HCT116 (cell line): ENCODE measurements around the gene GDPD3.

ENCODE experiments used
- CEBPB ChIP-seq: IDR thresholded peaks from 2 replicates; pipeline ENCODE4 v1.6.1; 2012; ENCODE audit warnings: low read depth
- EZH2 ChIP-seq: fragments of 200-600 bp; sonication (generic); IDR thresholded peaks from 2 replicates; pipeline ENCODE4 v1.6.1; 2017; ENCODE audit warnings: antibody characterized with exemption, mixed run types
- POLR2A ChIP-seq: IDR thresholded peaks from 2 replicates; pipeline ENCODE4 v1.7.0; 2011; ENCODE audit warnings: borderline replicate concordance; ENCODE audit not compliant: insufficient read depth, insufficient read length; ENCODE audit errors: extremely low read depth
- POLR2AphosphoS5 ChIP-seq: IDR thresholded peaks from 2 replicates; pipeline ENCODE4 v1.6.1; 2011; ENCODE audit warnings: mild to moderate bottlenecking, low read depth, low read length, moderate library complexity
- SIN3A ChIP-seq: IDR thresholded peaks from 2 replicates; pipeline ENCODE4 v1.6.1; 2012; ENCODE audit warnings: low read depth
- TF ChIP-seq, protein P1 (sequence below), 3 experiments: fragments of 200-600 bp in 1 of 3; sonication (generic) in 1 of 3; IDR thresholded peaks in 2 of 3; conservative IDR thresholded peaks in 1 of 3; 2 replicates each; pipeline ENCODE4 v1.5.1; 2012 to 2017; ENCODE audit warnings: low read depth in 2 of 3, low read length in 2 of 3, antibody characterized with exemption in 1 of 3, borderline replicate concordance in 1 of 3, control low read depth in 1 of 3, mild to moderate bottlenecking in 1 of 3, mixed read lengths in 1 of 3, mixed run types in 1 of 3, moderate library complexity in 1 of 3; ENCODE audit not compliant: insufficient read depth in 1 of 3
- TF ChIP-seq, protein P2 (sequence below): IDR thresholded peaks from 2 replicates; pipeline ENCODE4 v1.6.1; 2012

DNA sequence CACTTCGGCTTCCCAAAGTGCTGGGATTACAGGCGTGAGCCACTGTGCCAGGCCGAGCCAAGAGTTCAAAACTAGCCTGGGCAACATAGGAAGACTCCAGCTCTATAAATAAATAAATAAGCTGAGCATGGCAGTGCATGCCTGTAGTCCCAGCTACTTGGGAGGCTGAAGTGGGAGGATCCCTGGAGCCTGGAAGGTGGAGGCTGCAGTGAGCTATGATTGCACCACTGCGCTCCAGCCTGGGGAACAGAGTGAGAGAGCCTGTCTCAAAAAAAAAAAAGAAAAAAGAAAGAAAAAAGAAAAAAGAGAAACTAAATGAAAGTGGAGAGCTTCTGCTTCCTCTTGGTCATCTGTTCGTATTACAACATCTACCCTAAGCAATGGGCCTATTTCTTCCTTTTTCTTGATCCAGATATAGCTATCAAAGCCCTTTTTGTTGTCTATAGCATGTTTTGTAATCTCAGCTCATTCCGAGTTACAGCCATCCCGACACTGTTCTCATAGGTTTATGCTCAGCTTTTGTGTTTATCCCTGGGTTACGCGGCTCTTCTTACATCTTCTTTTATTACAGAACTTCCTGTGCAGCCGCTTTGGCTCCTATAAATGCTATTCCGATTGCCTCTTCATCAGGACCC lies 23.8 kb upstream of the GDPD3 start:
- TF ChIP-seq, protein P1, sequence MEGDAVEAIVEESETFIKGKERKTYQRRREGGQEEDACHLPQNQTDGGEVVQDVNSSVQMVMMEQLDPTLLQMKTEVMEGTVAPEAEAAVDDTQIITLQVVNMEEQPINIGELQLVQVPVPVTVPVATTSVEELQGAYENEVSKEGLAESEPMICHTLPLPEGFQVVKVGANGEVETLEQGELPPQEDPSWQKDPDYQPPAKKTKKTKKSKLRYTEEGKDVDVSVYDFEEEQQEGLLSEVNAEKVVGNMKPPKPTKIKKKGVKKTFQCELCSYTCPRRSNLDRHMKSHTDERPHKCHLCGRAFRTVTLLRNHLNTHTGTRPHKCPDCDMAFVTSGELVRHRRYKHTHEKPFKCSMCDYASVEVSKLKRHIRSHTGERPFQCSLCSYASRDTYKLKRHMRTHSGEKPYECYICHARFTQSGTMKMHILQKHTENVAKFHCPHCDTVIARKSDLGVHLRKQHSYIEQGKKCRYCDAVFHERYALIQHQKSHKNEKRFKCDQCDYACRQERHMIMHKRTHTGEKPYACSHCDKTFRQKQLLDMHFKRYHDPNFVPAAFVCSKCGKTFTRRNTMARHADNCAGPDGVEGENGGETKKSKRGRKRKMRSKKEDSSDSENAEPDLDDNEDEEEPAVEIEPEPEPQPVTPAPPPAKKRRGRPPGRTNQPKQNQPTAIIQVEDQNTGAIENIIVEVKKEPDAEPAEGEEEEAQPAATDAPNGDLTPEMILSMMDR (IDR thresholded peaks at IDR 0.05 in 2 of 3, conservative IDR thresholded peaks at IDR 0.05 in 1 of 3; ENCODE audit: borderline replicate concordance in 1 of 3, insufficient read depth in 1 of 3, low read depth in 2 of 3, low read length in 2 of 3), result no peak
- TF ChIP-seq SIN3A (no peak), EZH2 (no peak), POLR2A (no peak), POLR2AphosphoS5 (no peak), CEBPB (no peak)
- TF ChIP-seq, protein P2, sequence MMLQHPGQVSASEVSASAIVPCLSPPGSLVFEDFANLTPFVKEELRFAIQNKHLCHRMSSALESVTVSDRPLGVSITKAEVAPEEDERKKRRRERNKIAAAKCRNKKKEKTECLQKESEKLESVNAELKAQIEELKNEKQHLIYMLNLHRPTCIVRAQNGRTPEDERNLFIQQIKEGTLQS, result no peak
